GM18907 (cell line): ENCODE measurements around the gene MAGI3.
"Not testable (repeated sequence)": the region's sequence is repeated elsewhere in the genome, so short reads cannot be mapped to it uniquely, and the experiment has no call there.

Source experiments
- ATAC-seq: cut with Tn5 transposase; IDR thresholded peaks from one replicate; pipeline ENCODE4 v1.9.1; 2021; ENCODE audit warnings: mild to moderate bottlenecking, moderate library complexity; ENCODE audit not compliant: unreplicated experiment

MAGI3 gene

DNA sequence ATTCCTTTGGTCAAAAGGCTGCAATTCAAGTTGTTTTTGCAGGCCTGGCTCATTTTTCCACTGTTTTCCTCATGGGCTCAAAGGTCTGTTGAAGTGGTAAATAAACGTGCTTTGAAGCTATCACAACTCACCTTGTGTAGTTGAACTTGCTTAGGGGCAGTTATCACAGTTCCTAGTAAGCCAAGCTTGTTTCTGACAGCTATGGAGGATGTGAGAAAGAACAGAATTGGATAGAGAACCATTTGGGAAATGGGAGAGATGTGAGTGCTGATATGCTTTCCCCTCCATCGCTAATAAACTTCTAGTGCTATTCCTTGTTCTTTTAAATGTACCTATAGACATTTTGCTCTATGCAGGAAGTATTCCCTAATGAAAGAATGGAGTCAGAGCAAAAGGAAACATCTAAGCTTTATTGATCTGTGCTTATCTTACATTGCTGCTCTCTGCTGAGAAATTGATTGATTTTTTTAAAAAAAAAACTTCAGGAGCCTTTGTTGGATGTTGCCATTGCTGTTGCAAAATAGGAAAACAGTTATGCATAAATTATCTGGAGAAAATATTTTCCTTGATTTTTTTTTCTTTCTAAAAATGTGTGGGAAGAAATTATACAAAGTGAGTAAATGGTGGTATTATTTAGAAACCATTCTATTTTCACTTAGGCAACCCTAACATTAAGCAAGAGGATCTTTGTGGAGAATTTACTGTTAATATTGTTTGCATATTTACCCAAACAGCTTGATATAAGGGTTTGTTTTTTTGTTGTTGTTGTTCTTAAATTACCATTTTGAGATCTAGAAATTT, 118.2 kb downstream of the MAGI3 start:
- ATAC-seq: no peak

DNA sequence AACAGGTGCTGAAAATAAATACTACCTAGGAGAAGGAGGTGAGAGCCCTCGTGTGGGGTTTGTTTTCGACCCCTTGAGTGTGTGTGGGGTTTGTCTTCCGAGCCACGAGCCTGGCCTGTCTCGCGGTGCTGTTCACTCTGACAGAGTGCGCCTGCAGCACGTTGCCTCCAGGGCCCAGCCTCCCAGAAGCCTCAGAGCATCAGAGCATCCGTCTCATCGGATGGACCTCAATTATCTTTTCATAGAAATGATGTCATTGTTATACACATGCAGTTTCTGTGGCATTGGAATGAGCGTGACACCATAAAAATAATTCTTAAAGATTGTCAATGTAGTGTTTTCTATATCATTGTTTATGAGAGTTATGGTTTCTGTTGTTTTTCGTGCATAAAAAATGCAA, 119.5 kb downstream of the MAGI3 start:
- not testable (repeated sequence) for ATAC-seq

DNA sequence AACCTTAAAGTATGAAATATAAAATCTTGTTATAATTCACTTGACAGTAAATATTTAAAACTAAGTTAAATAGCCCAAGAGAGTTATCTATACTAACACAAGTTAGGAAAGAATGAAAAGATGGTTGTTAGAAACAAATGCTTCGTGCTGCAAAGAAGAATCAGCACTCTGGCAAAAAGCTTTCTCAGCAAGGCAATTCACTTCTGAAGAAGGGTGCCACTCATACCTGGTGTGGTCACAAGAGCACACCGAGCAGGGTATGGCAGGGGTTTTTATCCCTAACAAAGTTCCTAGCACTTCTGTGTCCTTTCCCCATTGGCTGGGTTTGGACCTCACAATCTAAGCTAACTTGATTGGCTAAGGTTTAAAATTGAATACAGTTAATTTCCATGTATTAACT, 121.0 kb downstream of the MAGI3 start:
- no peak for ATAC-seq

DNA sequence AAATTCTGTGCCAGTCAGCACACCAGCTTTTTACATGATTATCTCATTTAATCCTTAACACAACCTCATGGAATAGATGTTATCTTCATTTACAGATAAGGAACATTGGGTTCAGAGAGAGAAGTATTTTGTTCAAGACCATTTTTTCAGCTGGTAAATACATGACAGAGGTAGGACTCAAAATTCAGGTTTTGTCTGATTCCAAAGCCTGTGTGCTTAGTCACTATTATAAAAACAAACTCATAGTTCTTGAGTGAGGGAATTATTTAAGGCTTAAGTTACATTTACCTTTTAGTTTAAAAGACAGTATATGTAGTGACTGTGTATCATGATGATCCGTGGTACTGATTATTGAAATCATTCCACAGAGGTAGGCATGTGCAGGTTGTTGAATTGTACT, 125.2 kb downstream of the MAGI3 start:
- no peak for ATAC-seq

DNA sequence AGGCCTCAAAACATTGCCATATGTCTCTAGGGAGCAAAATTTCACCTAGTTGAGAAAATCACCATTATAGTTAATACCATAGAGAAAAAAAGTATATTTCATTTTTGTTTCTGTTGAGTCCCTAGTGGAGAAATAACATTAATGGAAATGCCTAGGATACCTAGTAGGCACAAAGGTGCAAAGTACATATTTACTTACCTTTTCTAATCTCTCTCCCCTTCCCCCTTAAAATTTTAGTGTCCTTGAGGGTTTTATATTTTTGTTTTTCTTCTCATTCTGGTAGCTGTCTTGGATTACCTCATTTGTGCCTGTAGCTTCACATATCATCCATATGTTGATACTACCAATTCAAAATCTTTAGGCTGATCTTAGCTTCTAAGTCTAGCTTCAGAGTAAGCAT, 127.0 kb downstream of the MAGI3 start:
- no peak for ATAC-seq

DNA sequence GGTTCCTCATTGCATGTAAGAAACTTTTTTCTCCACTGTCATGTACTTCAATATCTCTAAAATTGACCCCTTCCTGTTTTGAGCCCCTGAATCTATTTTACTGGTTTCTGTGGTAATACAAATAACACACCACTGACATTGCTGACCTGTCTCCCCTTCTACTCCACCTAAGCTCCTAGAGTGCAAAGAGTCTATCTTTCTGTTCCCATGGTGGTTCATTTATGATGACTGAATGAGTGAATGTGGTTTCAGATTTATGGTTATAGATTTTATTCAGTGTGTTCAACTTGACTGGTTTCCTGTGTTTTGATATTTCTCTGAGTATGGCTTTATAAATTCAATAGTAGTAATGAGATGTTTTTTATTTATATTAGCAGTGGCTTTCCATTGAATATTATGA, 127.7 kb downstream of the MAGI3 start:
- ATAC-seq: no peak

DNA sequence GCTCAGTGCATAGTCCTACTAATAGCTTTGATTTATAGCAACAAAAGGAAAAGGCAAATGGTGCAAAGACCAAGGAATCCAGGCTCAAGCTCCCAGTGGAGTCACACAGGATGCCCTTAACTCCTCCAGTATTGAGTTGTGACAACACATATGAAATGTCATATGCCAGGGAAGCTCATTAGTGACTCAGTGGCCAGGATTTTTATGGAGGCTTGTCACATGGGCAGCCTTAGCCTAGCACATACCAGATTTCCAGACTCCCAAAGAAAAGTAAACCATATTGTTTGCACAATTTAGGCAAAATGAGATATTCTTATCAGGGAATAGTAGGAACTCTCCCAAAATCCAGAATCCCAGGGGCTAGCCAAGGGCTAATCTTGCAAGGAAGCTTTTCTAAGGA, 129.2 kb downstream of the MAGI3 start:
- ATAC-seq: no peak

DNA sequence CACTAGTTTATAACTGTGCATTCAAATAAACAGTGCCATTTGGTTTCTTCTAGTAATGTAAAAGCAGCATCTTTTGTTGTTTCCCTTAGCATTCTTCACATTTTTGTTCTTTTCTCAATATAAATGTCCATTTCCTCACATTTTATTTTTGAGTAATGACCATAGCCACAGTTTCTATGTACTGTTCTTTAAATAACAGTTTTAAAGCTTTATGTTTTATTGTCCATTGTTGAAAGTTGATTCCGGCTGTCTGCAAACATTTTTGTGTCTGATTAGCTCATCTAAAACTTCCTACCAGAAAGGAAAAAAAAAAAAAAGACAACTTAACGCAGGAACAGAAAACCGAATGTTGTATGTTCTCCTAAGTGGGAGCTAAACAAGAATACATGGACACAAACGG, 139.7 kb downstream of the MAGI3 start:
- ATAC-seq: no peak

DNA sequence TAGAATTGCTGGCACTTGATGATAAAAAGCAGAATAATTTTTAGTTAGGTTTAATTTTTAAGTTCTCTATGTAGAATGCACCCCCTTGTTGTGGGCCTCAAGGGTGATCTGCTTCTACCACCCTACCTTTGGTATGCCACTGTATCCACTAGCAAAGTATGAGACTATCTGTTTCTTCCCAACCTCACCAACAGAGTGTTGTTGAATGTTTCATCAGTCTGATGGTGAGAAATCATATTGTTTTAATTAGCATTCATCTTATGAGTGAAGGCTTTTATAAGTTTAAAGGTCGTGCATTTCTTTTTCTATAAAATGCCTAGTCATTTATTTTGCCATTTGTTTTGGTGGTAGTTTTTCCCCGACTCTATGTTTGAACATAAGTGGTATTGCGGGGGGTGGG, 141.0 kb downstream of the MAGI3 start:
- no peak for ATAC-seq

DNA sequence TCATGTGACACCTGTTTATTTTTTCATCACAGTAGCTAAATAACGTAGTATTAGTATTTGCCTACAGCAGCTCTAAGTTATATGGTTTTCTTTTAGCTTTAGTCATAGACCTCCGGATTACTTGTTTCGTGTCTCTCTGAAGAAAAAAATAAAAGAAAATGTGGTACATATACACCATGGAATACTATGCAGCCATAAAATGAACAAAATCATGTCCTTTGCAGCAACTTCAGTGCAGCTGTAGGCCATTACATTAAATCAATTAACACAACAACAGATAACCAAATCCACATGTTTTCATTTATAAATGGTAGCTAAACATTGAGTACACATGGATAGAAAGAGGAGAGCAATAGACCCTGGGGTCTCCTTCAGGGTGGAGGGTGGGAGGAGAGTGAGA, 142.7 kb downstream of the MAGI3 start:
- no peak for ATAC-seq

DNA sequence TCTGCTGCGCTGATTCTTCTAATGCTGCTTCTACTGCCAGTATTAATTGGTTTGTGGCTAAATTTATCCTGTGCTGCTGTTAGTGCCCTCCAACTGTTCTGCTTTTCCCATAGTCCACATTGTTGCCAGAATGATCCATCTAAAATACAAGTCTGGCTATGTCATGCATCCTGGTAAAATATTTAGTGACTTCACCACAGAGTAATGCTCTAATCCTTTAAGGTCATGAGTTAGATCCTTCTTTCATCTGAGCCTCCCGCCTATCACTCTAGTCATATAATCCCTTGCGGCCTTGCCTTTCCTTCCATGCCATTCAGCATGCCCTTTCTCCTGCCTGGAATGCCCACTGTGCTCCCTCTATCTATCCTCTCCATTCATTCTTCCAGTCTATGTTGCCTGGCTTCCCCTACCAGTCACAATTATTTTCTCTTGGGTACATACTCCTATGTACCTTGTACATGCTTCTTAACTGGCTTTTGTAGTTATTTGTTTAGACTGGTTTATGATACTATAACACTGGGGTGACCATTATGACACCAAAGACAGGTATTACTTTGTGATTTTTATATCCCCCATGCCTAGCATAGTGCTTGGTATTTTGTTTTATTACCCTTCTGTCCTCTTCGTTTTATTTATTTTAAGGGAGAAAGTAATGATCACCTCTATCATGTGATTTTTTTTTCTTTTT, 144.0 kb downstream of the MAGI3 start:
- ATAC-seq: no peak

DNA sequence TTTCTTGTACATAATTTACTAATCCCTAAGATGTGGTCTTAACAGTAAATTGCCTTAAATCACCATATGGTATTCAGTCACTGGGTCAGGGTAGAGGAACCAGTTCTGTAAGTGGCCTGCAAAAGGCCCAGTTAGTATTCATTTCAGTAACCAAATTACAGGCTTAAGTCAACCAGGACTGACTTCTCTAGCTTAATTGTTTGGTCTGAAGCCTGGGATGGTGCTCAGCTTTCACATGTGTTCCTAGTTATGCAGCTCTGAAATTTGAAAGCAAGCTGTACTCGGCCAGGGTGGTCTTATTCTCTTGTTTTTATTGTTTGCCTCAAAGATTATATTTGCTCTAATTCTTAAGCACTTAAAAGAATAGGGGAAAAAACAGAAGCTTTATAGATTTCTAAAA, 144.6 kb downstream of the MAGI3 start:
- ATAC-seq: no peak

DNA sequence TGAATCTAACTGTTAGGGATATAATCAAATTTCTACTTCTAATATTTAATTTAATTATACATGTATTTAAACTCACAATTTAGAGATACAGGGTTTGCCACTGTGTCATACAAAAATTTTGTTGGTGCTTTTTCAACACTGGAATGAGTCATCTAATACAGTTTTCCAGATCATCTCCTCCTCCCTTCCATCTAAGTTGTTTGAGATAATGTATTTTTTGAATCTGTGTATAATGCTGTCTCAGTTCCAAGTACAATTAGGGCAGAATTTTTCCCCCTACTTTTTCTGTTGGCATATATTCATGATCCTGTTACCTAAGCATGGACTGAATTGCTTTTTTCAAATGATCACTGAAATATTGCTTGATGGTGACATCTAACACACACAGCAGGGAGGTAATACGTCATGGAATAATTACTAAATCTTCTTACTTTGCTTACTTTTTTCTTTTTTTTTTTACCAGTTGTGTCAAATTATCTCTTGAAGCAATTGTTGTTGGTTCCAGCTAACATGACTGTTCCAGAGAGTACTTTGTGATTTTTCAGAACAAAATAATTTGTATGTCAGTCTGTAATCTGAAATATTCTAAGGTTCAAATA, 146.0 kb downstream of the MAGI3 start:
- no peak for ATAC-seq

DNA sequence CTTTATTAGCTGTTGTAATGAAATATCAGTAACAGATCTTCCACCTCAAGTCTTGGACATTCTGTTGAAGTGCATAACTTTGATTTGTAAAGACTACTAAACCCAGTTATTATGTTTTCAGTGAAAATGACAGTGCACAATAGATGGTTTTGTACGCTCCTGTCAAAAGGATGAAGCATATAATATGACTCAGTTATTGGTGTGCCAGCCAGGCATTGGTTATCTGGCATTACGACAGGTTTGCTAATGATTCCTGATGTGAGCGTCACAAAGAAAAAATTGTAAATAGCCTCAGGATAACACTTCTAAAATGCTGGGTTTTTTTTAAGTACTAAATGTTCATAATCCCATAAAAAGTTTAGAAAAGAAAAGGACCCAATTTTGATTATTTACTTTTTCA, 147.9 kb downstream of the MAGI3 start:
- ATAC-seq: no peak

DNA sequence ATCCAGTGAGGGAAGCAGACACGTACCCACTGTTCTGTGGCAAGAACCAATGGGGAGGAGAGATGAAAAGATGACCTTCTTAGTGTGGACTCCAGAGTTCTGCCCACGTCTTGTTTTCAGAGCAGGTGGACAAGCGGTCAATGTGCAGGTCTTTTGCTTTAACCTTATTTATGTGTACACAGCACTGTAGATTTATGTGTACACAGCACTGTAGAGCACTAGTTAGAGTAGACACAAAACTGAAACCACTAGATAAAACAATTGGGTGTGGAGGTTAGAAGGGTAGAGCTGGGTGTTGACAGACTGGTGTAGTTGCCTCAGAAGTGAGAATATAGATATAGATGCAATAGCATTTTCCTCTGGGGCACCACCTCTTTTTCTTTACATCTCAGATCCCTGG, 150.0 kb downstream of the MAGI3 start:
- ATAC-seq: no peak

DNA sequence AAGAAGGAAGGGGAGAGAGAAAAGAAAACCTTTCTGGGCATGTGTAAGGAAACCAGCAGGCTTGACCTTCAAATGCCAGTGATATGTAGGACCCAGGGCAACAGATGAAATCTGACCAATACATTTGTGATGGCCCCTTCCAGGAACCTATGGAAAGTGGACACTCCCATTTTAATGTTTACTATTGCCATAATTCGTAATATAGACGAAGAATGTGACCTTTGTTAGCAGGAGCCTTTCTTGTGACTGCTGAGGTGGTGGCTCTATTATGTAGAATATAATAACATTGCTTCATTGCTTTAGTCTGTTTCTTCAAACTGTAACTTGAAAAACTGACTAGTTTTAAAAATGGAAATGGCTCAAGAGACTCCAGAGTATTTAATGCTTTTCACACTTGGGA, 150.8 kb downstream of the MAGI3 start:
- no peak for ATAC-seq

DNA sequence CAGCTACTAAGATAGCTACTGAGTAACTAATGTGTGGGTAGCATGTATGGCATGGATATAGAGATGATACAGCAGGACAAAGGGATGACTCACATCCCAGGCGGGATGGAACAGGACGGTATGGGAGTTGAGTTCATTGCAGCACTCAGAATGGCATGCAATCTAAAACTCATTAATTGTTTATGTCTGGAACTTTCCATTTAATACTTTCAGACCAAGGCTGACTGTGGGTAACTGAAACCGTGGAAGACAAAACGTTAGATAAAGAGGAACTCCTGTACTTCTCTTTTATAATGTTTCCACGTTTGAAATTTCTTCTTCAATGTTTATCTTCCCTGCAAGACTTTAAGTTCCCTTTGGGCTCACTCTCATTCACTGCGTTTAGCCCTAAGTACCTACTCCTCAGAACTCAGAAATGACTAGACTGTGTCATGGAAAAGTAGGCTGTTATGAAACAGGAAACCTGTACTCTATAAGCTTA, 151.9 kb downstream of the MAGI3 start:
- ATAC-seq: no peak

DNA sequence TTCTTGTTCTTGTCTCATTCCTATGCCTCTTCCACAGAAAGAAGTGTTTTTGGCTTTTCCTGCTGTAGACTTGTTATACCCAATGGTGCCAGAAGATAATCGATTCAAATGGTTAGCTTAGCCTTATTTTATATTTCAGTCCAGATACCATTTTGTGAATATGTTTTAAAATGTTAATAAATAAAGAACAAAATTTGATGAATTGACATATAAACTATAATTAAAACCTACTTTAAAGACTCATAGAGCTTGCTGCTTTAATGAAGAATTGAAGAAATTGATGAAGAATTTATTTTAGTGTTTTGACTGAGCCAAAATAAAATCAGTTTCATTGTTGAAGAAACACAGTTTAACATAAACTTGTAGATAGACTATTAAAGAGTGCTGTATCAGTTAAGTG, 152.8 kb downstream of the MAGI3 start:
- ATAC-seq: no peak

DNA sequence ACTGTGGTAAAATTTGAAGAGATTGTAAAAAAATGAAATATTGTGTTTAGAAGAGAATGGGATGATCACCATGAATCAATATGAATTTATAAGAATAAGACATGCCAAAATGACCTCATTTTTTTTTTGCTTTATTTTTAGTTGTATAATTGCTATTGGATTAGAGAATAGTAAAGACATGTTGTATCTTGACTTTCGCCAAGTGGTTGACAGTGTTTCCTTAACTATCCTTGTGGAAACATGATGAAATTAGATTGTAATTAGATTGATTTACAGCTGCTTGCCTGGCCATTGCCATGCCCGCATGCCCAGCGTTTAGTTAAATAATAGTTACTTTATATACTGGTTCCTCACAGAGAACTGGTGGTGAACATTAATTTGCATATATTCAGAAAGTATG, 154.9 kb downstream of the MAGI3 start:
- ATAC-seq: no peak

DNA sequence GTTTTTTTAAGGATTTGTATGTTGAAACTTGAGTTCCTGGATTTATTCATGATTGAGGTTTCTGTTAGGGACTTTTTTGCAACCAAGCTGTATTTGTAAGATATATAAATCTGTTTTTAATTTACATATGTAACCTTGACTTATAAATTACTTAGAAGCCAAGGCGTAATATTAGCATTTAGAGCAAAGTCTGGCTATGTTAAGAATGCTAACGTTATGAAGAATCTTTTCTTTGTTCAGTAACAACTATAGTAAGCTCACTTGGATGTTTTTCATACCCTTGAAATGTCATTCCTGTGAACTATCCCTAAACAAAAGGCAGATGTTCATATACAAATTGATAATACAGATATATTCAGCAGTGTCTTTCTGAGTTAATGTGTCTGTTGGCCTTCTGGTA, 155.3 kb downstream of the MAGI3 start:
- no peak for ATAC-seq

DNA sequence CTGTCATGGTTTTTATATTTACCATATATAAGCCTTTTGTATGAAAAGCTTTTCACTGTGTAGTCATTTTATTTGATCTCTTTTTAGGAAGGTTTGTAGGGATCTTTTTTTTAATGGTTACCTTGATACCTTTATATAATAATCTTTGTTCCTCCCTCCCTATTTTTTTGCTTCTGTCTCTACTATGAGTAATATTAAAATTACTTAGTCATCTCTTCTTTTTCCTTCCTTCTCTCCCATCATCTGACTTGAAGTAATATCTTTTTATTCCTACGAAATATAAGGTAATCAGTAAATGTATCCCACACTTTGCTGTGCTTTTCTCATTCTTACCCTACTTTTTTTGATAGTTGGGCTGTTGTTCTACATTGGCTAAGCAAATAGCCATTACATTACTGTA, 161.4 kb downstream of the MAGI3 start:
- ATAC-seq: no peak

DNA sequence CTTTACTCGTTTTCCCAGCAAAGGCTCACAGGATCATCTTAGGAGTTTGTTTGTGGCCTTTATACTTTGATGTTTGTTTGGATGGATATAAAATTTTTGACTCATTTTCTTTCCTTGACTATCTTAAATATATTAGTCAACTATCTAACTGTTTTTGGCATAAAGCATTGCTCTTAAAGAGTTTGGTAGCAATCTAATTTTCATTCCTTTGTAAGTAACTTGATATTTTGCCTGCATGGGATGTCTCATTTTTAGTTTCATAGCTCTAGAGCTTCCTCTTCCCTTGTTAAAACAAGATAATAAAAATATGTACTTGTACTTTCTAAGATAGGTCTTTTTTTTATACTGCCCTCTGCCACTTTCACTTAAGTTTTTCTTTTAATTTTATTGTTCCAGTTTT, 161.9 kb downstream of the MAGI3 start:
- ATAC-seq: no peak
